SK-N-MC (cell line): Measurements from ENCODE around the gene MUTYH.
"Not testable (repeated sequence)": the region's sequence is repeated elsewhere in the genome, so short reads cannot be mapped to it uniquely, and the experiment has no call there.

Experiments used
- DNase-seq: peaks from one replicate; pipeline ENCODE4 v3.0.0-alpha.2; 2011; ENCODE audit warnings: low read depth, low spot score
- H3K27ac ChIP-seq: fragments of 200-600 bp; sonication (generic); 2 replicates; pipeline ENCODE4 v1.5.1; 2016; ENCODE audit warnings: mixed run types
- H3K36me3 ChIP-seq: fragments of 200-600 bp; sonication (generic); 2 replicates; pipeline ENCODE4 v1.6.1; 2017; ENCODE audit warnings: antibody characterized with exemption, low read length, mixed read lengths; ENCODE audit not compliant: insufficient read depth
- H3K4me3 ChIP-seq: fragments of 200-600 bp; sonication (generic); 2 replicates; pipeline ENCODE4 v1.5.1; 2016
- H3K9ac ChIP-seq: fragments of 200-600 bp; sonication (generic); 2 replicates; pipeline ENCODE4 v1.8.0; 2017; ENCODE audit warnings: mixed run types, mixed read lengths; ENCODE audit not compliant: insufficient read length
- H3K9me3 ChIP-seq: fragments of 200-600 bp; sonication (generic); 2 replicates; pipeline ENCODE4 v1.6.1; 2017; ENCODE audit warnings: low read depth, mild to moderate bottlenecking, antibody characterized with exemption, low read length, moderate library complexity, mixed read lengths
- EZH2 ChIP-seq: fragments of 200-600 bp; sonication (generic); IDR thresholded peaks from one replicate; pipeline ENCODE4 v1.6.1; 2017; ENCODE audit warnings: antibody characterized with exemption
- FOXP2 ChIP-seq: optimal IDR thresholded peaks from 2 replicates; pipeline ENCODE3; 2011; ENCODE audit warnings: mild to moderate bottlenecking, moderate library complexity; ENCODE audit not compliant: insufficient read depth; ENCODE audit errors: extremely low read length, control extremely low read depth
- POLR2AphosphoS5 ChIP-seq: IDR thresholded peaks from 2 replicates; pipeline ENCODE4 v1.6.1; 2012; ENCODE audit warnings: mild to moderate bottlenecking, low read depth, low read length, borderline replicate concordance

The MUTYH gene

GRCh38 chr1:45339789-45340558 lies at the start of gene MUTYH, which contains the start of gene TOE1:
TSS of gene MUTYH (minus strand) at chr1:45340440. CDS start at chr1:45334505, 5,935 bp downstream.
TSS of gene TOE1 (plus strand) at chr1:45340170. CDS start at chr1:45340253, 83 bp downstream.
- H3K36me3 ChIP-seq, result peaks cover 31% of the 10 kb centered on the region
- peak; percentile 57 for DNase-seq

GRCh38 chr1:45386219-45386618 lies 46.0 kb upstream of the MUTYH start:
- no peak for DNase-seq
- no peak overlapping the region for H3K27ac ChIP-seq
- no peaks in the 10 kb centered on the region for H3K9me3 ChIP-seq
- no peak overlapping the region for H3K9ac ChIP-seq
- no peak overlapping the region for H3K4me3 ChIP-seq
- no peaks in the 10 kb centered on the region for H3K36me3 ChIP-seq
- no peak for TF ChIP-seq FOXP2
- no peak for TF ChIP-seq EZH2
- no peak for TF ChIP-seq POLR2AphosphoS5

More at GRCh38 chr1:45339789-45340558, at the start of gene MUTYH, which contains the start of gene TOE1:
- H3K9me3 ChIP-seq, result no peaks in the 10 kb centered on the region
- H3K9ac ChIP-seq, result peak within 1 kb of the TSS; percentile 94
- TF ChIP-seq FOXP2, result no peak
- TF ChIP-seq EZH2, result no peak
- TF ChIP-seq POLR2AphosphoS5, result peak; percentile 88
- peak within 1 kb of the TSS; percentile 90 for H3K4me3 ChIP-seq
- peak within 1 kb of the TSS; percentile 89 for H3K27ac ChIP-seq

- no peak for TF ChIP-seq EZH2
- TF ChIP-seq POLR2AphosphoS5, result no peak
- TF ChIP-seq FOXP2, result no peak
- no peaks in the 10 kb centered on the region for H3K9me3 ChIP-seq
- H3K36me3 ChIP-seq, result no peaks in the 10 kb centered on the region
- no peak overlapping the region for H3K9ac ChIP-seq
- H3K4me3 ChIP-seq, result no peak overlapping the region
- no peak overlapping the region for H3K27ac ChIP-seq
- DNase-seq, result no peak
Measured at GRCh38 chr1:45385302-45385701, 45.1 kb upstream of the MUTYH start.

GRCh38 chr1:45384213-45384612 lies 44.0 kb upstream of the MUTYH start:
- H3K4me3 ChIP-seq, H3K36me3 ChIP-seq, H3K9ac ChIP-seq, DNase-seq, H3K9me3 ChIP-seq, H3K27ac ChIP-seq: not testable (repeated sequence)

GRCh38 chr1:45383191-45383590 lies 43.0 kb upstream of the MUTYH start:
- H3K9me3 ChIP-seq, result no peaks in the 10 kb centered on the region
- no peak for TF ChIP-seq FOXP2
- no peak for DNase-seq
- no peak overlapping the region for H3K4me3 ChIP-seq
- H3K36me3 ChIP-seq, result no peaks in the 10 kb centered on the region
- no peak overlapping the region for H3K9ac ChIP-seq
- no peak overlapping the region for H3K27ac ChIP-seq

- Histone ChIP-seq H3K36me3 (no peaks in the 10 kb centered on the region), H3K4me3 (no peak overlapping the region), H3K9ac (no peak overlapping the region), H3K9me3 (no peaks in the 10 kb centered on the region), H3K27ac (no peak overlapping the region)
- TF ChIP-seq FOXP2, result no peak
- TF ChIP-seq POLR2AphosphoS5, result no peak
- TF ChIP-seq EZH2, result no peak
- no peak for DNase-seq
Measured at GRCh38 chr1:45381243-45381642, 41.0 kb upstream of the MUTYH start.

- no peaks in the 10 kb centered on the region for H3K9me3 ChIP-seq
- no peak for DNase-seq
- H3K9ac ChIP-seq, result no peak overlapping the region
- TF ChIP-seq FOXP2 (no peak), EZH2 (no peak), POLR2AphosphoS5 (no peak)
- H3K4me3 ChIP-seq, result no peak overlapping the region
- H3K27ac ChIP-seq, result no peak overlapping the region
- no peaks in the 10 kb centered on the region for H3K36me3 ChIP-seq
Measured at GRCh38 chr1:45380730-45381129, 40.5 kb upstream of the MUTYH start.

GRCh38 chr1:45380125-45380524 lies 39.9 kb upstream of the MUTYH start:
- no peak for DNase-seq
- Histone ChIP-seq H3K27ac (no peak overlapping the region), H3K36me3 (no peaks in the 10 kb centered on the region), H3K4me3 (no peak overlapping the region), H3K9ac (no peak overlapping the region), H3K9me3 (no peaks in the 10 kb centered on the region)
- TF ChIP-seq FOXP2, result no peak
- no peak for TF ChIP-seq EZH2
- TF ChIP-seq POLR2AphosphoS5, result no peak

GRCh38 chr1:45379524-45379923 lies 39.3 kb upstream of the MUTYH start:
- Histone ChIP-seq H3K4me3 (no peak overlapping the region), H3K9ac (no peak overlapping the region), H3K9me3 (no peaks in the 10 kb centered on the region), H3K27ac (no peak overlapping the region), H3K36me3 (no peaks in the 10 kb centered on the region)
- DNase-seq, result no peak
- TF ChIP-seq POLR2AphosphoS5, result no peak
- TF ChIP-seq FOXP2, result no peak
- TF ChIP-seq EZH2, result no peak
